GM19023 (cell line): ENCODE results near the gene OR51A7.
"Not testable (repeated sequence)": the region's sequence is repeated elsewhere in the genome, so short reads cannot be mapped to it uniquely, and the experiment has no call there.

ENCODE experiments used
- ATAC-seq: cut with Tn5 transposase; IDR thresholded peaks from one replicate; pipeline ENCODE4 v1.9.1; 2021; ENCODE audit warnings: mild to moderate bottlenecking, moderate library complexity; ENCODE audit not compliant: unreplicated experiment

OR51A7 gene

GRCh38 chr11:4903484-4903883 lies at the start of gene OR51A7:
OR51A7 (plus strand) TSS chr11:4903783; CDS start chr11:4907370, 3,587 bp downstream.
- ATAC-seq: no peak

GRCh38 chr11:4854286-4854685 lies 49.3 kb upstream of the OR51A7 start:
- not testable (repeated sequence) for ATAC-seq

GRCh38 chr11:4862447-4863236 lies 40.9 kb upstream of the OR51A7 start:
- ATAC-seq: no peak

GRCh38 chr11:4863876-4864275 lies 39.7 kb upstream of the OR51A7 start:
- ATAC-seq: no peak

GRCh38 chr11:4865855-4866254 lies 37.7 kb upstream of the OR51A7 start:
- no peak for ATAC-seq

GRCh38 chr11:4881188-4881587 lies 22.4 kb upstream of the OR51A7 start:
- no peak for ATAC-seq

- no peak for ATAC-seq
Measured at GRCh38 chr11:4881860-4882500, 21.6 kb upstream of the OR51A7 start, which contains the start of gene OR51T1. OR51T1 (plus strand) TSS chr11:4881900; CDS start chr11:4881900, 0 bp downstream.

GRCh38 chr11:4882543-4882942 lies 21.0 kb upstream of the OR51A7 start:
- no peak for ATAC-seq

- ATAC-seq: no peak
Measured at GRCh38 chr11:4884361-4884760, 19.2 kb upstream of the OR51A7 start.

GRCh38 chr11:4886186-4886585 lies 17.4 kb upstream of the OR51A7 start:
- no peak for ATAC-seq

- no peak for ATAC-seq
Measured at GRCh38 chr11:4887591-4887990, 16.0 kb upstream of the OR51A7 start.

GRCh38 chr11:4890279-4890678 lies 13.3 kb upstream of the OR51A7 start:
- ATAC-seq: no peak

- ATAC-seq: no peak
Measured at GRCh38 chr11:4891996-4892640, 11.5 kb upstream of the OR51A7 start.

- ATAC-seq: no peak
Measured at GRCh38 chr11:4916581-4916980, 13.0 kb downstream of the OR51A7 start.

- ATAC-seq: no peak
Measured at GRCh38 chr11:4919250-4919649, 15.7 kb downstream of the OR51A7 start, which contains the start of gene OR51G2. OR51G2 (minus strand) TSS chr11:4919350; CDS start chr11:4915663, 3,687 bp downstream.

GRCh38 chr11:4921796-4922195 lies 18.2 kb downstream of the OR51A7 start:
- no peak for ATAC-seq

GRCh38 chr11:4922304-4922703 lies 18.7 kb downstream of the OR51A7 start:
- no peak for ATAC-seq

- ATAC-seq: no peak
Measured at GRCh38 chr11:4924239-4924638, 20.7 kb downstream of the OR51A7 start, which contains the start of gene OR51G1. OR51G1 (minus strand) TSS chr11:4924339; CDS start chr11:4924339, 0 bp downstream.

- no peak for ATAC-seq
Measured at GRCh38 chr11:4926608-4927007, 23.0 kb downstream of the OR51A7 start.

GRCh38 chr11:4932751-4933150 lies 29.2 kb downstream of the OR51A7 start:
- ATAC-seq: no peak

GRCh38 chr11:4936745-4937144 lies 33.2 kb downstream of the OR51A7 start:
- no peak for ATAC-seq

- ATAC-seq: no peak
Measured at GRCh38 chr11:4947505-4947904, 43.9 kb downstream of the OR51A7 start, which contains the start of gene OR51A4. OR51A4 (minus strand) TSS chr11:4947605; CDS start chr11:4947100, 505 bp downstream.
